Posterior cingulate gyrus (tissue), 11 donors: Measurements from ENCODE around the gene NUCB1.
"Not testable (repeated sequence)": the region's sequence is repeated elsewhere in the genome, so short reads cannot be mapped to it uniquely, and the experiment has no call there.

Experiments
- DNase-seq, 10 donors: peaks; one replicate each; pipeline versions ENCODE4 v3.0.0 to v3.0.0-alpha.2; 2020 to 2021; ENCODE audit warnings: mixed read lengths in 3 of 10
- intact Hi-C: fragments of 100-400 bp; cut with DNase I; formaldehyde crosslinking; loops from one replicate; pipeline ENCODE4 v1.15.1; 2023

Gene NUCB1

DNA sequence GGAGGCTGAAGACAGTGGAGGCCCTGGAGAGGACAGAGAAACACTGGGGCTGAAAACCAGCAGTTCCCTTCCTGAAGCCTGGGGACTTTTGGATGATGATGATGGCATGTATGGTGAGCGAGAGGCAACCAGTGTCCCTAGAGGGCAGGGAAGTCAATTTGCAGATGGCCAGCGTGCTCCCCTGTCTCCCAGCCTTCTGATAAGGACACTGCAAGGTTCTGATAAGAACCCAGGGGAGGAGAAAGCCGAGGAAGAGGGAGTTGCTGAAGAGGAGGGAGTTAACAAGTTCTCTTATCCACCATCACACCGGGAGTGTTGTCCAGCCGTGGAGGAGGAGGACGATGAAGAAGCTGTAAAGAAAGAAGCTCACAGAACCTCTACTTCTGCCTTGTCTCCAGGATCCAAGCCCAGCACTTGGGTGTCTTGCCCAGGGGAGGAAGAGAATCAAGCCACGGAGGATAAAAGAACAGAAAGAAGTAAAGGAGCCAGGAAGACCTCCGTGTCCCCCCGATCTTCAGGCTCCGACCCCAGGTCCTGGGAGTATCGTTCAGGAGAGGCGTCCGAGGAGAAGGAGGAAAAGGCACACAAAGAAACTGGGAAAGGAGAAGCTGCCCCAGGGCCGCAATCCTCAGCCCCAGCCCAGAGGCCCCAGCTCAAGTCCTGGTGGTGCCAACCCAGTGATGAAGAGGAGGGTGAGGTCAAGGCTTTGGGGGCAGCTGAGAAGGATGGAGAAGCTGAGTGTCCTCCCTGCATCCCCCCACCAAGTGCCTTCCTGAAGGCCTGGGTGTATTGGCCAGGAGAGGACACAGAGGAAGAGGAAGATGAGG lies 26.4 kb upstream of the NUCB1 start:
- DNase-seq, result no peak
- intact Hi-C loops, result no loop called here

DNA sequence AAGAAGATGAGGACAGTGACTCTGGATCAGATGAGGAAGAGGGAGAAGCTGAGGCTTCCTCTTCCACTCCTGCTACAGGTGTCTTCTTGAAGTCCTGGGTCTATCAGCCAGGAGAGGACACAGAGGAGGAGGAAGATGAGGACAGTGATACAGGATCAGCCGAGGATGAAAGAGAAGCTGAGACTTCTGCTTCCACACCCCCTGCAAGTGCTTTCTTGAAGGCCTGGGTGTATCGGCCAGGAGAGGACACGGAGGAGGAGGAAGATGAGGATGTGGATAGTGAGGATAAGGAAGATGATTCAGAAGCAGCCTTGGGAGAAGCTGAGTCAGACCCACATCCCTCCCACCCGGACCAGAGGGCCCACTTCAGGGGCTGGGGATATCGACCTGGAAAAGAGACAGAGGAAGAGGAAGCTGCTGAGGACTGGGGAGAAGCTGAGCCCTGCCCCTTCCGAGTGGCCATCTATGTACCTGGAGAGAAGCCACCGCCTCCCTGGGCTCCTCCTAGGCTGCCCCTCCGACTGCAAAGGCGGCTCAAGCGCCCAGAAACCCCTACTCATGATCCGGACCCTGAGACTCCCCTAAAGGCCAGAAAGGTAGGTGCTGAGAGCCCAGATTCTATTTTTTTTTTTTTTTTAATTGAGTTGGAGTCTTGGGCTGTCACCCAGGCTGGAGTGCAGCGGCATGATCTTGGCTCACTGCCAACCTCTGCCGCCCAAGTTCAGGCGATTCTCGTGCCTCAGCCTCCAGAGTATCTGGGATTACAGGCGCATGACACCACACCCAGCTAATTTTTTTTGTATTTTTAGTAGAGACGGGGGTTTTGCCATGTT lies 25.6 kb upstream of the NUCB1 start:
- DNase-seq, result peak in 1 of 10 donors; percentile 2
- intact Hi-C loops, result no loop called here

- intact Hi-C loops, DNase-seq: not testable (repeated sequence)
Observed at GRCh38 chr19:48876043-48876981, 23.8 kb upstream of the NUCB1 start.

GRCh38 chr19:48877855-48878195 lies 22.3 kb upstream of the NUCB1 start:
- no peak for DNase-seq
- intact Hi-C loops, result no loop called here

DNA sequence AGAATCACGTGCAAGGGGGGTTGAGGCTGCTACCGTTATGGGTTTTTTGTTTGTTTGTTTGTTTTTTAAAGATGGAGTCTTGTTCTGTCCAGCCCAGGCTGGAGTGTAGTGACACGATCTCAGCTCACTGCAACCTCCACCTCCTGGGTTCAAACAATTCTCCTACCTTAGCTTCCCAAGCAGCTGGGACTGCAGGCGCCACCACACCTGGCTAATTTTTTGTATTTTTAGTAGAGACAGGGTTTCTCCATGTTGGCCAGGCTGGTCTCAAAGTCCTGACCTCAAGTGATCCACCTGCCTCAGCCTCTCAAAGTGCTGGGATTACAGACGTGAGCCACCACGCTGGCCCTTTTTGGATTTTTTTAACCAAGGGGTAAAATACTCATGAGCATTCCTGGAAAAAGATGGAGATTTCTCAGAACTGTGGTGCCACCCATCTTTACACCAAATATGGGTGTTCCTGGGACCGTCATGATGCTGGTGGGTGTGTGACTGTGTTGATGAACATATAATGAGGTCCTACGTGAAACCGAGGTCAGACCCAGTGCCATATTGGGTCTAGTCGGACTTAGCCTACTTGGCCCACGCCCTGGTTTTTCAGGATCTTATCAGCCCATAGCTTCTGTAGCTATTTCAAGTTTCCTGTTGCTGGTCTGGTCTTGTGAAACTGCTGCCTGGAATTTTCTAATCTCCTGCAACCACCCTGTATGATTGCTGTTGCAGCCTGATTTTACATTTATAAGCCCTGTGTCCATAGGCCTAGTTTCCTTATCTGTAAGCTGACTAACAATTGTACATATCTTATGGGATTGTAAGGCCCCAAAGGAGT lies 21.7 kb upstream of the NUCB1 start:
- no peak for DNase-seq
- intact Hi-C loops, result no loop called here

GRCh38 chr19:48879025-48879637 lies 21.0 kb upstream of the NUCB1 start:
- no peak for DNase-seq
- intact Hi-C loops, result no loop called here

- DNase-seq, intact Hi-C loops: not testable (repeated sequence)
Observed at GRCh38 chr19:48879696-48880095, 20.4 kb upstream of the NUCB1 start.

DNA sequence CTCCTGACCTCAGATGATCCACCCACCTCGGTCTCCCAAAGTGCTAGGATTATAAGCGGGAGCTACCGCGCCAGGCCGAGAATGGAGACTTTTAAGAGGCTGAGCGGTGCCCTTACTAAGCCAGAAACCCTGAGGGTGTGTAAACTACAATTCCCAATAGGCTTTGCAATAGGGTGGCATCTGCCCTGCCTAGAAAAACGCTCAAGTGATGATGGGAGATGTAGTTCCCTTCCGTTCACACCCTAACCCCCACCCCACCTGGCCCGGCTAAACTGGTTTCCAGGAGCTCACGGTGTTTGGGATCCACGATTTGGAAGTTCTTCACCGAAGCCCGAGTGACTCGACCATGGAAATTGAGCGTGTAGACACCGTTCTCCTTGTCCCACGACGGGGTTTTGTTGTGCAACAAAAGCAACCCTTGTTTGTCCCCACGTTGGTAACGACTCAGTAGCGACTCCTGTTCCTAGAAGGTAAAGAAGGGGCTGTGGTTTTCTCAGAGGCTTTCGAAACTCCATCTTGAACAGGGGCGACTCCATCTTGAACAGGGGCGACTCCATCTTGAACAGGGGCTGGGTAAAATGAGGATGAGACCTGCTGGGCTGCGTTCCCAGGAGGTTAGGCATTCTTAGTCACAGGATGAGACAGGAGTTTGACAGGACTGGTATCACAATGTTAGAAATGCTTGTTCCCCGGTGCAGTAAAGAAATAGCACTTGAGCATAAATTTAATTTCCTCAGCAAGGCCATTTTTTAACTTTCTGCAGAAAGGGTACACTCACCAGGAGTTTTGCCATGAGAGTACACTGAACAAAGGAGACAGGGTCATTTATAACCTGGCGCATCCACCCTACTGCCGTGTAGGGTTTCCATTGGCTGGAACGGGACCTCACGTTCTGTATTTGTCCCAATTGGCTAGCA lies 18.1 kb upstream of the NUCB1 start:
- no peak for DNase-seq
- intact Hi-C loops, result no loop called here

GRCh38 chr19:48883726-48884125 lies 16.4 kb upstream of the NUCB1 start:
- intact Hi-C loops, result no loop called here

GRCh38 chr19:48887861-48888612 lies 12.1 kb upstream of the NUCB1 start:
- intact Hi-C loops, result no loop called here
- no peak for DNase-seq

More at GRCh38 chr19:48883726-48884125, 16.4 kb upstream of the NUCB1 start:
- no peak for DNase-seq

- DNase-seq, intact Hi-C loops: not testable (repeated sequence)
Observed at GRCh38 chr19:48889496-48889895, 10.6 kb upstream of the NUCB1 start.

GRCh38 chr19:48890551-48890950 lies 9.6 kb upstream of the NUCB1 start:
- intact Hi-C loops, result no loop called here
- no peak for DNase-seq

- no peak for DNase-seq
- intact Hi-C loops, result no loop called here
Observed at GRCh38 chr19:48895226-48895625, 4.9 kb upstream of the NUCB1 start.

GRCh38 chr19:48896191-48896720 lies 3.9 kb upstream of the NUCB1 start:
- intact Hi-C loops, result no loop called here

GRCh38 chr19:48897181-48897580 lies 2.9 kb upstream of the NUCB1 start:
- intact Hi-C loops, result no loop called here

More at GRCh38 chr19:48896191-48896720, 3.9 kb upstream of the NUCB1 start:
- peak in 9 of 10 donors; percentile 23 to 96 (median 64) for DNase-seq

DNA sequence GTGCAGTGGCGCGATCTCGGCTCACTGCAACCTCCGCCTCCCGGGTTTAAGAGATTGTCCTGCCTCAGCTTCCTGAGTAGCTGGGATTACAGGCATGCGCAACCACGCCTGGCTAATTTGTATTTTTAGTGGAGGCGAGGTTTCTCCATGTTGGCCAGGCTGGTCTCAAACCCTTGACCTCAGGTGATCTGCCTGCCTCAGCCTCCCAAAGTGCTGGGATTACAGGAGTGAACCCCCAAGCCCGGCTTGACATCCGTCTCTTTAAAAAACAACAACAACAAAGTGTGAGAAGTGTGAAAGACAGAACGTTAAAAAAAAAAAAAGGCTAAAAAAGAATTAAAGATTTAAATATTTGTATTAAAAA lies 744 bp upstream of the NUCB1 start:
- DNase-seq, intact Hi-C loops: not testable (repeated sequence)

More at GRCh38 chr19:48897181-48897580, 2.9 kb upstream of the NUCB1 start:
- no peak for DNase-seq
